HEK293 (cell line): ENCODE results near the gene TARS3.
A peak's percentile ranks its signal among the peaks of the same experiment; 100 is the strongest.

Source experiments
- CTCF ChIA-PET: fragments of 350-600 bp; formaldehyde crosslinking; extraction: SDS; loops from one replicate; lab custom pipeline; 2021; ENCODE audit warnings: antibody characterized with exemption; lab: Yijun Ruan, JAX
- POLR2A ChIA-PET: fragments of 300-600 bp; formaldehyde crosslinking; extraction: SDS; loops from one replicate; lab custom pipeline; 2020; ENCODE audit warnings: antibody characterized with exemption, inconsistent platforms; lab: Yijun Ruan, JAX
- H3K27ac ChIP-seq: fragments of 200-500 bp; sonication (Bioruptor generic); 2 replicates; pipeline ENCODE4 v1.5.1; 2014; ENCODE audit warnings: low read depth, low read length, control low read depth, inconsistent platforms; ENCODE audit errors: extremely low read depth
- H3K36me3 ChIP-seq, 2 experiments: fragments of 200-500 bp in 1 of 2; sonication (Bioruptor generic) in 1 of 2; 1 replicate in 1 of 2; 2 replicates in 1 of 2; pipeline ENCODE4 v1.5.1; 2014 to 2017; ENCODE audit warnings: inconsistent platforms in 2 of 2, low read length in 2 of 2; ENCODE audit not compliant: control insufficient read depth in 2 of 2, insufficient read depth in 1 of 2
- H3K4me1 ChIP-seq: fragments of 200-500 bp; sonication (Bioruptor generic); 2 replicates; pipeline ENCODE4 v1.5.1; 2014; ENCODE audit warnings: mild to moderate bottlenecking, low read length, inconsistent platforms; ENCODE audit not compliant: control insufficient read depth, insufficient read depth
- H3K4me3 ChIP-seq: 2 replicates; pipeline ENCODE4 v1.5.1; 2011; ENCODE audit warnings: low read depth, mild to moderate bottlenecking, control low read depth, low read length, moderate library complexity
- H3K9me3 ChIP-seq: fragments of 200-500 bp; sonication (Bioruptor generic); 2 replicates; pipeline ENCODE4 v1.5.1; 2014; ENCODE audit warnings: low read depth, low read length, inconsistent platforms; ENCODE audit not compliant: control insufficient read depth, insufficient read depth
- TRIM28 ChIP-seq: IDR thresholded peaks from 2 replicates; pipeline ENCODE4 v1.6.1; 2011; ENCODE audit warnings: low read length, control low read depth, borderline replicate concordance
- ZFP3 ChIP-seq: fragments of 450-650 bp; formaldehyde crosslinking; IDR thresholded peaks from 2 replicates; pipeline ENCODE4 v1.5.1; 2016; ENCODE audit warnings: low read depth, missing biosample characterization, missing genetic modification characterization
- ZNF132 ChIP-seq: fragments of 450-650 bp; formaldehyde crosslinking; IDR thresholded peaks from 2 replicates; pipeline ENCODE4 v1.5.1; 2017; ENCODE audit warnings: missing biosample characterization, missing genetic modification characterization, borderline replicate concordance
- ZNF146 ChIP-seq: fragments of 450-650 bp; formaldehyde crosslinking; IDR thresholded peaks from 2 replicates; pipeline ENCODE4 v1.5.1; 2016; ENCODE audit warnings: missing biosample characterization, missing genetic modification characterization
- ZNF169 ChIP-seq: fragments of 450-650 bp; formaldehyde crosslinking; IDR thresholded peaks from 2 replicates; pipeline ENCODE4 v1.5.1; 2016; ENCODE audit warnings: missing biosample characterization, missing genetic modification characterization
- ZNF175 ChIP-seq: fragments of 450-650 bp; formaldehyde crosslinking; IDR thresholded peaks from 2 replicates; pipeline ENCODE4 v1.5.1; 2016; ENCODE audit warnings: missing biosample characterization, missing genetic modification characterization
- ZNF202 ChIP-seq: fragments of 450-650 bp; formaldehyde crosslinking; IDR thresholded peaks from 2 replicates; pipeline ENCODE4 v1.5.1; 2016; ENCODE audit warnings: missing biosample characterization, missing genetic modification characterization, borderline replicate concordance
- ZNF24 ChIP-seq: fragments of 450-650 bp; formaldehyde crosslinking; IDR thresholded peaks from 2 replicates; pipeline ENCODE4 v1.5.1; 2016; ENCODE audit warnings: missing biosample characterization, missing genetic modification characterization
- ZNF366 ChIP-seq: fragments of 450-650 bp; formaldehyde crosslinking; conservative IDR thresholded peaks from 2 replicates; pipeline ENCODE4 v1.5.1; 2016; ENCODE audit warnings: missing biosample characterization, missing genetic modification characterization
- ZNF37A ChIP-seq: fragments of 450-650 bp; IDR thresholded peaks from 2 replicates; pipeline ENCODE4 v1.5.1; 2018; ENCODE audit warnings: missing biosample characterization, missing genetic modification characterization
- ZNF404 ChIP-seq: fragments of 450-650 bp; formaldehyde crosslinking; IDR thresholded peaks from 2 replicates; pipeline ENCODE4 v1.5.1; 2017; ENCODE audit warnings: missing biosample characterization, missing genetic modification characterization
- ZNF416 ChIP-seq: fragments of 450-650 bp; formaldehyde crosslinking; IDR thresholded peaks from 2 replicates; pipeline ENCODE4 v1.5.1; 2016; ENCODE audit warnings: missing biosample characterization, missing genetic modification characterization
- ZNF560 ChIP-seq: fragments of 450-650 bp; formaldehyde crosslinking; IDR thresholded peaks from 2 replicates; pipeline ENCODE4 v1.5.1; 2017; ENCODE audit warnings: missing biosample characterization, missing genetic modification characterization, borderline replicate concordance
- ZNF596 ChIP-seq: fragments of 450-650 bp; IDR thresholded peaks from 2 replicates; pipeline ENCODE4 v1.5.0; 2018; ENCODE audit warnings: missing biosample characterization, mild to moderate bottlenecking, missing genetic modification characterization, moderate library complexity
- ZNF664 ChIP-seq: fragments of 450-650 bp; formaldehyde crosslinking; IDR thresholded peaks from 2 replicates; pipeline ENCODE4 v1.5.1; 2016; ENCODE audit warnings: missing biosample characterization, missing genetic modification characterization
- ZNF701 ChIP-seq: fragments of 450-650 bp; formaldehyde crosslinking; IDR thresholded peaks from 2 replicates; pipeline ENCODE4 v1.5.1; 2016; ENCODE audit warnings: missing biosample characterization, missing genetic modification characterization
- ZNF776 ChIP-seq: fragments of 450-650 bp; formaldehyde crosslinking; IDR thresholded peaks from 2 replicates; pipeline ENCODE4 v1.5.0; 2017; ENCODE audit warnings: missing biosample characterization, missing genetic modification characterization, borderline replicate concordance
- TF ChIP-seq, protein P1 (sequence below): fragments of 450-650 bp; formaldehyde crosslinking; IDR thresholded peaks from 2 replicates; pipeline ENCODE4 v1.5.1; 2016; ENCODE audit warnings: missing biosample characterization, missing genetic modification characterization
- TF ChIP-seq, protein P2 (sequence below): sonication (generic); formaldehyde crosslinking; IDR thresholded peaks from 2 replicates; pipeline ENCODE4 v1.8.1; 2022; ENCODE audit warnings: mild to moderate bottlenecking, moderate library complexity, missing genetic modification reagents
- TF ChIP-seq, protein P3 (sequence below): fragments of 450-650 bp; formaldehyde crosslinking; IDR thresholded peaks from 2 replicates; pipeline ENCODE4 v1.5.1; 2016; ENCODE audit warnings: missing biosample characterization, missing genetic modification characterization
- TF ChIP-seq, protein P4 (sequence below): fragments of 450-650 bp; formaldehyde crosslinking; IDR thresholded peaks from 2 replicates; pipeline ENCODE4 v1.5.1; 2016; ENCODE audit warnings: missing biosample characterization, missing genetic modification characterization
- TF ChIP-seq, protein P5 (sequence below): fragments of 450-650 bp; formaldehyde crosslinking; IDR thresholded peaks from 2 replicates; pipeline ENCODE4 v1.5.1; 2017; ENCODE audit warnings: missing biosample characterization, mild to moderate bottlenecking, missing genetic modification characterization, moderate library complexity
- TF ChIP-seq, protein P6 (sequence below): fragments of 450-650 bp; formaldehyde crosslinking; IDR thresholded peaks from 2 replicates; pipeline ENCODE4 v1.5.1; 2016; ENCODE audit warnings: missing biosample characterization, missing genetic modification characterization

Gene TARS3

DNA sequence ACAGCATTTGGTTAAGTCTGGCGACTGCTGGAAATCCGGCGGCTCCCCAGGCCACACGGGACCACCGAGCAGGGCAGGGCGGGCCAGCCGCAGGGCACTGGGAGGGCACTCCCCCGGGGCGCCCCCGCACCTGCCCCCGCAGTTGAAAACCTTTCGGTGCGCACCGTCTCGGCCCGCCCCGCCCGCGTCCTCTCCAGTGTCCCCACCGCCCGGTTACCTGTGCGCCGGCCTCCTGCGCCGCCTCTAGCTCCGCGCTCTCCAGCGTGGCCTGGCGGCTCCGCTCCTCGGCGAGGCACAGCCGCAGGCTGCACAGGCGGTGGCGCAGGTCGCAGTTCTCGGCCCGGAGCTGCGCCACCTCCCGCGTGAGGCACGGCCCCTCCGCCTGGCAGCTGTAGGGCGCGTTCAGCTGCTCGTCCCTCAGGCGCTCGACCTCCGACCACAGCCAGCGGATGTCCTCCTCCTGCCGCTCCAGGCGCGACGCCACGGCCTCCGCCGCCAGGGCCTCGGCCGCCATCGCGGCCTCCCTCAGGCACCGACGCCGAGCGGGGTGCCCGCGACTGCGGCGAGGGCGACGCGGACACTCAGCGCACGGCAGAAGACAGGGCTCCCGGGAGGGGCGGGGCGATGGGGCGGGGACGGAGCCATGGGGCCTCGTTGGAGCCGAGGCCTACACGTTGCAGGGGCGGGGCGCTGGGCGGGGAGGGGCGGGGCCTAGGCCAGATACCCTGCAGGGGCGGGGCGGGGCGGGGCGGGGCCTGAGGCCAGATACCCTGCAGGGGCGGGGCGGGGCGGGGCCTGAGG is at the start of gene TARS3:
TSS of gene TARS3 (minus strand) at position 600 of the 801 bp plus-strand sequence. CDS start at position 514, 86 bp downstream.
- no peaks in the 10 kb centered on the region for H3K9me3 ChIP-seq
- ChIA-PET CTCF (interaction anchor here (0.6 to 1.6 kb wide), 9 partner anchors 9 to 806 kb away, joined by 3 to 5 read pairs (median 4); no protein-coding TSS in a partner anchor), POLR2A (interaction anchor here (0.5 to 2.5 kb wide), 14 partner anchors 10 to 957 kb away, joined by 3 to 13 read pairs (median 4); partner anchors contain the start of genes CHSY1 and SNRPA1)
- no peak for TF ChIP-seq ZNF404
- TF ChIP-seq ZNF664: no peak
- TF ChIP-seq, protein P1, sequence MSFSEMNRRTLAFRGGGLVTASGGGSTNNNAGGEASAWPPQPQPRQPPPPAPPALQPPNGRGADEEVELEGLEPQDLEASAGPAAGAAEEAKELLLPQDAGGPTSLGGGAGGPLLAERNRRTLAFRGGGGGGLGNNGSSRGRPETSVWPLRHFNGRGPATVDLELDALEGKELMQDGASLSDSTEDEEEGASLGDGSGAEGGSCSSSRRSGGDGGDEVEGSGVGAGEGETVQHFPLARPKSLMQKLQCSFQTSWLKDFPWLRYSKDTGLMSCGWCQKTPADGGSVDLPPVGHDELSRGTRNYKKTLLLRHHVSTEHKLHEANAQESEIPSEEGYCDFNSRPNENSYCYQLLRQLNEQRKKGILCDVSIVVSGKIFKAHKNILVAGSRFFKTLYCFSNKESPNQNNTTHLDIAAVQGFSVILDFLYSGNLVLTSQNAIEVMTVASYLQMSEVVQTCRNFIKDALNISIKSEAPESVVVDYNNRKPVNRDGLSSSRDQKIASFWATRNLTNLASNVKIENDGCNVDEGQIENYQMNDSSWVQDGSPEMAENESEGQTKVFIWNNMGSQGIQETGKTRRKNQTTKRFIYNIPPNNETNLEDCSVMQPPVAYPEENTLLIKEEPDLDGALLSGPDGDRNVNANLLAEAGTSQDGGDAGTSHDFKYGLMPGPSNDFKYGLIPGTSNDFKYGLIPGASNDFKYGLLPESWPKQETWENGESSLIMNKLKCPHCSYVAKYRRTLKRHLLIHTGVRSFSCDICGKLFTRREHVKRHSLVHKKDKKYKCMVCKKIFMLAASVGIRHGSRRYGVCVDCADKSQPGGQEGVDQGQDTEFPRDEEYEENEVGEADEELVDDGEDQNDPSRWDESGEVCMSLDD (tag by site-specific recombination): peak; percentile 61; the same call in 1 of the 2 replicates
- TF ChIP-seq ZNF776 (tag by site-specific recombination): no peak
- TF ChIP-seq ZNF169 (tag by site-specific recombination): no peak; the same call in 1 of the 2 replicates
- TF ChIP-seq, protein P2, sequence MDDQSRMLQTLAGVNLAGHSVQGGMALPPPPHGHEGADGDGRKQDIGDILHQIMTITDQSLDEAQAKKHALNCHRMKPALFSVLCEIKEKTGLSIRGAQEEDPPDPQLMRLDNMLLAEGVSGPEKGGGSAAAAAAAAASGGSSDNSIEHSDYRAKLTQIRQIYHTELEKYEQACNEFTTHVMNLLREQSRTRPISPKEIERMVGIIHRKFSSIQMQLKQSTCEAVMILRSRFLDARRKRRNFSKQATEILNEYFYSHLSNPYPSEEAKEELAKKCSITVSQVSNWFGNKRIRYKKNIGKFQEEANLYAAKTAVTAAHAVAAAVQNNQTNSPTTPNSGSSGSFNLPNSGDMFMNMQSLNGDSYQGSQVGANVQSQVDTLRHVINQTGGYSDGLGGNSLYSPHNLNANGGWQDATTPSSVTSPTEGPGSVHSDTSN (CRISPR knock-in tag): peak; percentile 97
- peak; percentile 38; the same call in 1 of the 2 replicates for TF ChIP-seq ZNF24
- no peak for TF ChIP-seq ZNF416 (tag by site-specific recombination)
- TF ChIP-seq ZNF175 (tag by site-specific recombination): no peak
- TF ChIP-seq, protein P3, sequence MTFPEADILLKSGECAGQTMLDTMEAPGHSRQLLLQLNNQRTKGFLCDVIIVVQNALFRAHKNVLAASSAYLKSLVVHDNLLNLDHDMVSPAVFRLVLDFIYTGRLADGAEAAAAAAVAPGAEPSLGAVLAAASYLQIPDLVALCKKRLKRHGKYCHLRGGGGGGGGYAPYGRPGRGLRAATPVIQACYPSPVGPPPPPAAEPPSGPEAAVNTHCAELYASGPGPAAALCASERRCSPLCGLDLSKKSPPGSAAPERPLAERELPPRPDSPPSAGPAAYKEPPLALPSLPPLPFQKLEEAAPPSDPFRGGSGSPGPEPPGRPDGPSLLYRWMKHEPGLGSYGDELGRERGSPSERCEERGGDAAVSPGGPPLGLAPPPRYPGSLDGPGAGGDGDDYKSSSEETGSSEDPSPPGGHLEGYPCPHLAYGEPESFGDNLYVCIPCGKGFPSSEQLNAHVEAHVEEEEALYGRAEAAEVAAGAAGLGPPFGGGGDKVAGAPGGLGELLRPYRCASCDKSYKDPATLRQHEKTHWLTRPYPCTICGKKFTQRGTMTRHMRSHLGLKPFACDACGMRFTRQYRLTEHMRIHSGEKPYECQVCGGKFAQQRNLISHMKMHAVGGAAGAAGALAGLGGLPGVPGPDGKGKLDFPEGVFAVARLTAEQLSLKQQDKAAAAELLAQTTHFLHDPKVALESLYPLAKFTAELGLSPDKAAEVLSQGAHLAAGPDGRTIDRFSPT: peak; percentile 90
- peak; percentile 58; the same call in 1 of the 2 replicates for TF ChIP-seq ZNF37A (tag by site-specific recombination)
- no peak for TF ChIP-seq ZNF202
- no peak for TF ChIP-seq ZNF132 (tag by site-specific recombination)
- TF ChIP-seq, protein P4, sequence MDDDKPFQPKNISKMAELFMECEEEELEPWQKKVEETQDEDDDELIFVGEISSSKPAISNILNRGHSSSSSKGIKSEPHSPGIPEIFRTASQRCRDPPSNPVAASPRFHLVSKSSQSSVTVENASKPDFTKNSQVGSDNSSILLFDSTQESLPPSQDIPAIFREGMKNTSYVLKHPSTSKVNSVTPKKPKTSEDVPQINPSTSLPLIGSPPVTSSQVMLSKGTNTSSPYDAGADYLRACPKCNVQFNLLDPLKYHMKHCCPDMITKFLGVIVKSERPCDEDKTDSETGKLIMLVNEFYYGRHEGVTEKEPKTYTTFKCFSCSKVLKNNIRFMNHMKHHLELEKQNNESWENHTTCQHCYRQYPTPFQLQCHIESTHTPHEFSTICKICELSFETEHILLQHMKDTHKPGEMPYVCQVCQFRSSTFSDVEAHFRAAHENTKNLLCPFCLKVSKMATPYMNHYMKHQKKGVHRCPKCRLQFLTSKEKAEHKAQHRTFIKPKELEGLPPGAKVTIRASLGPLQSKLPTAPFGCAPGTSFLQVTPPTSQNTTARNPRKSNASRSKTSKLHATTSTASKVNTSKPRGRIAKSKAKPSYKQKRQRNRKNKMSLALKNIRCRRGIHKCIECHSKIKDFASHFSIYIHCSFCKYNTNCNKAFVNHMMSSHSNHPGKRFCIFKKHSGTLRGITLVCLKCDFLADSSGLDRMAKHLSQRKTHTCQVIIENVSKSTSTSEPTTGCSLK (tag by site-specific recombination): no peak
- TF ChIP-seq, protein P5, sequence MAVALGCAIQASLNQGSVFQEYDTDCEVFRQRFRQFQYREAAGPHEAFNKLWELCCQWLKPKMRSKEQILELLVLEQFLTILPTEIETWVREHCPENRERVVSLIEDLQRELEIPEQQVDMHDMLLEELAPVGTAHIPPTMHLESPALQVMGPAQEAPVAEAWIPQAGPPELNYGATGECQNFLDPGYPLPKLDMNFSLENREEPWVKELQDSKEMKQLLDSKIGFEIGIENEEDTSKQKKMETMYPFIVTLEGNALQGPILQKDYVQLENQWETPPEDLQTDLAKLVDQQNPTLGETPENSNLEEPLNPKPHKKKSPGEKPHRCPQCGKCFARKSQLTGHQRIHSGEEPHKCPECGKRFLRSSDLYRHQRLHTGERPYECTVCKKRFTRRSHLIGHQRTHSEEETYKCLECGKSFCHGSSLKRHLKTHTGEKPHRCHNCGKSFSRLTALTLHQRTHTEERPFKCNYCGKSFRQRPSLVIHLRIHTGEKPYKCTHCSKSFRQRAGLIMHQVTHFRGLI: peak; percentile 56; the same call in 1 of the 2 replicates
- no peak for TF ChIP-seq ZNF560 (tag by site-specific recombination)
- no peak for TF ChIP-seq ZNF366 (tag by site-specific recombination)
- TF ChIP-seq, protein P6, sequence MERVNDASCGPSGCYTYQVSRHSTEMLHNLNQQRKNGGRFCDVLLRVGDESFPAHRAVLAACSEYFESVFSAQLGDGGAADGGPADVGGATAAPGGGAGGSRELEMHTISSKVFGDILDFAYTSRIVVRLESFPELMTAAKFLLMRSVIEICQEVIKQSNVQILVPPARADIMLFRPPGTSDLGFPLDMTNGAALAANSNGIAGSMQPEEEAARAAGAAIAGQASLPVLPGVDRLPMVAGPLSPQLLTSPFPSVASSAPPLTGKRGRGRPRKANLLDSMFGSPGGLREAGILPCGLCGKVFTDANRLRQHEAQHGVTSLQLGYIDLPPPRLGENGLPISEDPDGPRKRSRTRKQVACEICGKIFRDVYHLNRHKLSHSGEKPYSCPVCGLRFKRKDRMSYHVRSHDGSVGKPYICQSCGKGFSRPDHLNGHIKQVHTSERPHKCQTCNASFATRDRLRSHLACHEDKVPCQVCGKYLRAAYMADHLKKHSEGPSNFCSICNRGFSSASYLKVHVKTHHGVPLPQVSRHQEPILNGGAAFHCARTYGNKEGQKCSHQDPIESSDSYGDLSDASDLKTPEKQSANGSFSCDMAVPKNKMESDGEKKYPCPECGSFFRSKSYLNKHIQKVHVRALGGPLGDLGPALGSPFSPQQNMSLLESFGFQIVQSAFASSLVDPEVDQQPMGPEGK (tag by site-specific recombination): peak; percentile 91
- no peak for TF ChIP-seq ZFP3
- peak; percentile 45; the same call in 1 of the 2 replicates for TF ChIP-seq ZNF146 (tag by site-specific recombination)
- TF ChIP-seq ZNF596 (tag by site-specific recombination): peak; percentile 57
- no peak for TF ChIP-seq ZNF701 (tag by site-specific recombination)
- TF ChIP-seq TRIM28: peak; percentile 96

More for the DNA sequence above, at the start of gene TARS3:
- peak within 1 kb of the TSS; percentile 93 for H3K27ac ChIP-seq
- peak within 1 kb of the TSS; percentile 76 for H3K4me3 ChIP-seq
- peaks cover 6% of the 10 kb centered on the region for H3K4me1 ChIP-seq
- H3K36me3 ChIP-seq: peaks cover 32 to 38% of the 10 kb centered on the region in 2 experiments
